ENCODE data around the gene FOXRED2. TPM values are rescaled to one million over a fixed set of nuclear protein-coding genes. Genes with fewer than 3 reads are reported as not detected.
"Not testable (repeated sequence)": the region's sequence is repeated elsewhere in the genome, so short reads cannot be mapped to it uniquely, and the experiment has no call there.

FOXRED2 gene
- total and polyA plus RNA-seq, 8 donors, result 0.76 to 17.5 (median 3.8) TPM

- Histone ChIP-seq H3K27ac (peak overlapping the region; percentile 91 to 95 (median 94)), H3K4me1 (peaks cover 52 to 83% (median 63%) of the 10 kb centered on the region in 4 donors), H3K9me3 (no peaks in the 10 kb centered on the region), H3K27me3 (no peaks in the 10 kb centered on the region), H3K4me3 (peak overlapping the region; percentile 38 to 56 (median 52)), H3K36me3 (no peaks in the 10 kb centered on the region)
- intact Hi-C loops (cut with DNase I; ENCODE audit: low total_unique reads), result no loop called here
- TF ChIP-seq EP300 (IDR thresholded peaks at IDR 0.05) (no peak), POLR2AphosphoS5 (IDR thresholded peaks at IDR 0.05) (peak; percentile 86 to 94 (median 91)), CTCF (IDR thresholded peaks at IDR 0.05) (no peak), POLR2A (IDR thresholded peaks at IDR 0.05) (peak in 1 of 4 donors; percentile 36)
- peak; percentile 97 to 98 for DNase-seq
- 0 to 2% (median 2%) methylated on average over 17 to 61 of the region's 61 CpGs for WGBS, 5 donors
Measured at GRCh38 chr22:36454916-36455570, 51.8 kb downstream of the FOXRED2 start.

GRCh38 chr22:36453855-36454378 is 52.9 kb downstream of the FOXRED2 start:
- peak overlapping the region in 1 of 4 donors; percentile 50 for H3K4me3 ChIP-seq
- no peaks in the 10 kb centered on the region for H3K27me3 ChIP-seq
- no peaks in the 10 kb centered on the region for H3K9me3 ChIP-seq
- intact Hi-C loops (cut with DNase I; ENCODE audit: low total_unique reads), result no loop called here
- 87 to 96% (median 94%) methylated on average over 14 to 16 of the region's 16 CpGs for WGBS, 5 donors
- peak overlapping the region; percentile 33 to 95 (median 94) for H3K27ac ChIP-seq
- TF ChIP-seq CTCF (IDR thresholded peaks at IDR 0.05) (no peak), POLR2AphosphoS5 (IDR thresholded peaks at IDR 0.05) (no peak), EP300 (IDR thresholded peaks at IDR 0.05) (no peak), POLR2A (IDR thresholded peaks at IDR 0.05) (no peak)
- peaks cover 52 to 87% (median 60%) of the 10 kb centered on the region in 4 donors for H3K4me1 ChIP-seq
- no peak for DNase-seq
- no peaks in the 10 kb centered on the region for H3K36me3 ChIP-seq

GRCh38 chr22:36452978-36453607 is 53.7 kb downstream of the FOXRED2 start:
- TF ChIP-seq POLR2AphosphoS5 (IDR thresholded peaks at IDR 0.05), result peak in 1 of 3 donors; percentile 12
- H3K36me3 ChIP-seq; DNase-seq; H3K9me3 ChIP-seq; H3K4me3 ChIP-seq; intact Hi-C loops (cut with DNase I; ENCODE audit: low total_unique reads); H3K27me3 ChIP-seq: not testable (repeated sequence)
- 75 to 83% (median 79%) methylated on average over 5 of the region's 5 CpGs for WGBS, 5 donors
- peak overlapping the region; percentile 33 to 95 (median 94) for H3K27ac ChIP-seq
- peaks cover 51 to 88% (median 57%) of the 10 kb centered on the region in 4 donors for H3K4me1 ChIP-seq

GRCh38 chr22:36452250-36452977 is 54.4 kb downstream of the FOXRED2 start:
- no peaks in the 10 kb centered on the region for H3K27me3 ChIP-seq
- intact Hi-C loops (cut with DNase I; ENCODE audit: low total_unique reads), result no loop called here
- no peaks in the 10 kb centered on the region for H3K36me3 ChIP-seq
- no peak for DNase-seq
- WGBS, 5 donors, result 60 to 75% (median 67%) methylated on average over 9 of the region's 9 CpGs
- peaks cover 47 to 87% (median 54%) of the 10 kb centered on the region in 4 donors for H3K4me1 ChIP-seq
- no peak overlapping the region for H3K4me3 ChIP-seq
- H3K9me3 ChIP-seq, result no peaks in the 10 kb centered on the region
- TF ChIP-seq CTCF (IDR thresholded peaks at IDR 0.05) (no peak), POLR2A (IDR thresholded peaks at IDR 0.05) (no peak), EP300 (IDR thresholded peaks at IDR 0.05) (no peak), POLR2AphosphoS5 (IDR thresholded peaks at IDR 0.05) (no peak)
- peak overlapping the region; percentile 33 to 95 (median 94) for H3K27ac ChIP-seq

GRCh38 chr22:36450923-36451322 is 55.9 kb downstream of the FOXRED2 start:
- H3K9me3 ChIP-seq; H3K27me3 ChIP-seq; H3K36me3 ChIP-seq; H3K4me3 ChIP-seq; intact Hi-C loops (cut with DNase I; ENCODE audit: low total_unique reads); DNase-seq: not testable (repeated sequence)
- Histone ChIP-seq H3K27ac (peak overlapping the region; percentile 33 to 95 (median 94)), H3K4me1 (peaks cover 45 to 84% (median 52%) of the 10 kb centered on the region in 4 donors)
- 91 to 94% (median 92%) methylated on average over 7 of the region's 7 CpGs for WGBS, 5 donors

Data from stomach (tissue), 9 donors.